ENCODE measurements around the gene TM7SF3. TPM values are rescaled to one million over a fixed set of nuclear protein-coding genes. Genes with fewer than 3 reads are reported as not detected.

Gene TM7SF3
- total RNA-seq, 4 donors from 2014 or later, result 32.8 to 70.6 (median 47.4) TPM

DNA sequence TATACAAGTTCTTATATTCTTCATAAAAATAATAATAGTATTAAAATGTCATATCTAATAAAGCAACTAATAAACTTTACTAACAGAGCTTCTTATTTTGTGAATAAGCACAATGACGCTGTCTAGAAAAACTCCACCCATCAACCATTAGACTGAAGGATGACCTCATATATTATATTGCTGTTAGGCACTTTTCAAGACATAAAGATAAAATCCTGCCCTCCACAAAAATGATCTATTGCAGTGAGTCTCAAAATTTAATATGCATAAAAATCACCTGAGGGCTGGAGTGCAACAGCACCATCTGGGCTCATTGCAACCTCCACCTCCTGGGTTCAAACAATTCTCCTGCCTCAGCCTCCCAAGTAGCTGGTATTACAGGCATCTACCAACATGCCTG lies 20.1 kb downstream of the TM7SF3 start:
- no peaks in the 10 kb centered on the region for H3K36me3 ChIP-seq
- no peak for DNase-seq
- no peaks in the 10 kb centered on the region for H3K27me3 ChIP-seq
- H3K27ac ChIP-seq, result no peak overlapping the region
- H3K9me3 ChIP-seq, result no peaks in the 10 kb centered on the region
- H3K4me3 ChIP-seq, result no peak overlapping the region
- no peak for TF ChIP-seq POLR2A (IDR thresholded peaks at IDR 0.05)
- TF ChIP-seq, protein P1, sequence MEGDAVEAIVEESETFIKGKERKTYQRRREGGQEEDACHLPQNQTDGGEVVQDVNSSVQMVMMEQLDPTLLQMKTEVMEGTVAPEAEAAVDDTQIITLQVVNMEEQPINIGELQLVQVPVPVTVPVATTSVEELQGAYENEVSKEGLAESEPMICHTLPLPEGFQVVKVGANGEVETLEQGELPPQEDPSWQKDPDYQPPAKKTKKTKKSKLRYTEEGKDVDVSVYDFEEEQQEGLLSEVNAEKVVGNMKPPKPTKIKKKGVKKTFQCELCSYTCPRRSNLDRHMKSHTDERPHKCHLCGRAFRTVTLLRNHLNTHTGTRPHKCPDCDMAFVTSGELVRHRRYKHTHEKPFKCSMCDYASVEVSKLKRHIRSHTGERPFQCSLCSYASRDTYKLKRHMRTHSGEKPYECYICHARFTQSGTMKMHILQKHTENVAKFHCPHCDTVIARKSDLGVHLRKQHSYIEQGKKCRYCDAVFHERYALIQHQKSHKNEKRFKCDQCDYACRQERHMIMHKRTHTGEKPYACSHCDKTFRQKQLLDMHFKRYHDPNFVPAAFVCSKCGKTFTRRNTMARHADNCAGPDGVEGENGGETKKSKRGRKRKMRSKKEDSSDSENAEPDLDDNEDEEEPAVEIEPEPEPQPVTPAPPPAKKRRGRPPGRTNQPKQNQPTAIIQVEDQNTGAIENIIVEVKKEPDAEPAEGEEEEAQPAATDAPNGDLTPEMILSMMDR (IDR thresholded peaks at IDR 0.05), result no peak
- intact Hi-C loops (cut with DNase I; ENCODE audit: low total_unique reads), result no loop called here
- H3K4me1 ChIP-seq, result no peaks in the 10 kb centered on the region

DNA sequence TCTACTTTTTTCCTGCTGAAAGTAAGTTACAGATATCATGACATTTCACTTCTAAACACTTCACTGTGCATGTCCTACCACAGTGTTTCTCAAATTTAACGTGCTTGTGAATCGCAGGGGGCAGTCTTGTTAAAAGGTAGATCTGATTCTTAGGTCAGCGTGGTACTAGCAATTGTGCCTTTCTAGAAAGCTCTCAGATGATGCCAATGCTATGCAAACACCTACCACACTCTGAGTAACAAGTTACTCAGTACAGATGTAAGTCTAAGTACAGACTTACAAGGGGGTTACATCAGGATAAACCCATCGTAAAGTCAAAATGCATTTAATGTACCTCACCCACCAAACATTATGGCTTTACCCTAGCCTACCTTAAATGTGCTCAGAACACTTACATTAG lies 22.4 kb downstream of the TM7SF3 start:
- H3K27me3 ChIP-seq, result no peaks in the 10 kb centered on the region
- H3K27ac ChIP-seq, result no peak overlapping the region
- no peak for DNase-seq
- intact Hi-C loops (cut with DNase I; ENCODE audit: low total_unique reads), result no loop called here
- no peaks in the 10 kb centered on the region for H3K9me3 ChIP-seq
- H3K4me3 ChIP-seq, result no peak overlapping the region
- no peaks in the 10 kb centered on the region for H3K36me3 ChIP-seq
- TF ChIP-seq, protein P1 (IDR thresholded peaks at IDR 0.05), result no peak
- TF ChIP-seq POLR2A (IDR thresholded peaks at IDR 0.05), result no peak
- H3K4me1 ChIP-seq, result no peaks in the 10 kb centered on the region

DNA sequence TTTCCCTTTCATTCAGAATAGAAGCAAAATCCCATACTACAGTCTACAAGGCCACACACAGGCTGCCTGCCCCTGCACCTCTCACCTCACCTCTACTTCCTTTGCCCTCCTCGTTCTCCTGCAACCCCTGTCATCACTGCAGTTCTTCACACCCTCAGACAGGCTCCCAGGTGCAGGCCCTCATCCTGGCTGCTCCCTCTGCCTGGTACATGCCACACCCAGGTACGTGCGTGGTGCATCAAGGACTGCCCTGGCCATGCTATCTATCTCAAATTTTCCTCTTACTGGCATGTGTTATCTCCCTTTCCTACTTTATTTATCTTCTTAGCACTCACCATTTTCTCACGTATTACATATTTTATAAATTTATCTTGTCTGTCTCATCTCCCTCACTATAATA lies 24.3 kb downstream of the TM7SF3 start:
- no peaks in the 10 kb centered on the region for H3K9me3 ChIP-seq
- H3K27me3 ChIP-seq, result no peaks in the 10 kb centered on the region
- H3K4me3 ChIP-seq, result no peak overlapping the region
- H3K4me1 ChIP-seq, result no peaks in the 10 kb centered on the region
- no peak overlapping the region for H3K27ac ChIP-seq
- no peaks in the 10 kb centered on the region for H3K36me3 ChIP-seq
- TF ChIP-seq, protein P1 (IDR thresholded peaks at IDR 0.05), result no peak
- no peak for TF ChIP-seq POLR2A (IDR thresholded peaks at IDR 0.05)
- no peak for DNase-seq
- intact Hi-C loops (cut with DNase I; ENCODE audit: low total_unique reads), result no loop called here

DNA sequence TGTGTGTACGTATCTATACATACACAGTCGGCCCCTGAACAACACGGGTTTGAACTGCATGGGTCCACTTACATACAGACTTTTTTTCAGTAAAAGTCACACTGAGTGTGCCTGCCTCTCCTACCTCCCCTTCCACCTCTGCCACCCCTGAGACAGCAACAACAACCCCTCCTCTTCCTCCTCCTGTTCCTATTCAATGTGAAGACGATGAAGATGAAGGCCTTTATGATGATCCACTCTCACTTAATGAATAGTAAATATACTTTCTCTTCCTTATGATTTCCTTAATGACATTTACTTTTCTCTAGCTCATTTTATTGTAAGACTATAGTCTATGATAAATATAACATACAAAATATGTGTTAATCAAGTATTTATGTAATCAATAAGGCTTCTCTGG lies 25.5 kb downstream of the TM7SF3 start:
- intact Hi-C loops (cut with DNase I; ENCODE audit: low total_unique reads), result no loop called here
- no peak overlapping the region for H3K27ac ChIP-seq
- H3K27me3 ChIP-seq, result no peaks in the 10 kb centered on the region
- DNase-seq, result no peak
- H3K4me1 ChIP-seq, result no peaks in the 10 kb centered on the region
- H3K36me3 ChIP-seq, result no peaks in the 10 kb centered on the region
- H3K4me3 ChIP-seq, result no peak overlapping the region
- TF ChIP-seq, protein P1 (IDR thresholded peaks at IDR 0.05), result no peak
- TF ChIP-seq POLR2A (IDR thresholded peaks at IDR 0.05), result no peak
- no peaks in the 10 kb centered on the region for H3K9me3 ChIP-seq

DNA sequence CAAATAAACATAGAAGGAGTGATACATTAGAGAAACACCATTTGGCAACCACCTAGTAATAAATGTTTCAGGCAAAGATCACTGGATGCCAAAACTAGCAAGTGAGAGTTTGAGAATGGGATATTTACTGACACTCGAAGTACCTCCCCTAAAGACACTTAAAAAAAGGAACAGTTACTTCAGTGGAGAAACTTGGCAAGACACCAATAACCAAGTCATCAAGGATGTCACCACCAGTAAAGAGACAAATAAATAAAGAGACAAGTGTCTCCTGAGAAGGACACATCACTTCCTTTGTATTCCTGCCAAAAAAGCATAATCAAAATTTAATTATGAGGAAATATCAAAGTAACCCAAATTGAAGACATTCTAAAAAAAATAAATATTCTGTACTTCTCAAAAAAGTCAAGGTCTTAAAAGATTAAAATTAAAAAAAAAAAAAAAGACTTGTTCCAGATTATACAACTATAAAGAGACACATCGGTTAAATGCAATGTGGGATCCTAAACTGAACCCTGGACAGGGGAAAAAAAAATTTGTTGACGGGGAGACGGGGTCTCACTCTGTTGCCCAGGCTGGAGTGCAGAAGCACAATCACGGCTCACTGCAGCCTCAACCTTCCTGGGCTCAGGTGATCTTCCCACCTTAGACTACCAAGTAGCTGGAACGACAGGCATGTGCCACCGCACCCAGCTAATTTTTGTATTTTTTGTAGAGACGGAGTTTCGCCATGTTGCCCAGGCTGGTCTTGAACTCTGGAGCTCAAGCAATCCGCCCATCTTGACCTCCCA lies 26.4 kb downstream of the TM7SF3 start:
- TF ChIP-seq POLR2A (IDR thresholded peaks at IDR 0.05), result no peak
- TF ChIP-seq, protein P1 (IDR thresholded peaks at IDR 0.05), result no peak
- intact Hi-C loops (cut with DNase I; ENCODE audit: low total_unique reads), result no loop called here
- no peak for DNase-seq
- H3K27ac ChIP-seq, result no peak overlapping the region
- H3K4me1 ChIP-seq, result no peaks in the 10 kb centered on the region
- no peak overlapping the region for H3K4me3 ChIP-seq
- no peaks in the 10 kb centered on the region for H3K9me3 ChIP-seq
- H3K36me3 ChIP-seq, result no peaks in the 10 kb centered on the region
- H3K27me3 ChIP-seq, result no peaks in the 10 kb centered on the region
